Breast epithelium (tissue), 3 donors: ENCODE data around the gene S100A9.
"Not testable (repeated sequence)": the region's sequence is repeated elsewhere in the genome, so short reads cannot be mapped to it uniquely, and the experiment has no call there.

Source experiments
- CTCF ChIP-seq, 3 donors: fragments of 450-650 bp; IDR thresholded peaks; one replicate each; pipeline ENCODE4 v1.5.1; 2016 to 2017; ENCODE audit warnings: antibody characterized with exemption in 3 of 3, mild to moderate bottlenecking in 3 of 3, moderate library complexity in 3 of 3
- POLR2A ChIP-seq: fragments of 450-650 bp; IDR thresholded peaks from one replicate; pipeline ENCODE4 v1.6.1; 2016; ENCODE audit warnings: antibody characterized with exemption, mild to moderate bottlenecking, moderate library complexity
- POLR2AphosphoS5 ChIP-seq, 3 donors: sonication (generic); formaldehyde crosslinking; IDR thresholded peaks; one replicate each; pipeline ENCODE4 v1.6.1; 2017; ENCODE audit warnings: antibody characterized with exemption in 3 of 3

GRCh38 chr1:153314388-153314787 is 43.3 kb upstream of the S100A9 start:
- TF ChIP-seq CTCF (IDR thresholded peaks at IDR 0.05); POLR2A; POLR2AphosphoS5 (IDR thresholded peaks at IDR 0.05): not testable (repeated sequence)
